Hepatocyte (in vitro differentiated cells): ENCODE results near the gene CCDC8. TPM values are rescaled to one million over a fixed set of nuclear protein-coding genes. Genes with fewer than 3 reads are reported as not detected.

Experiments
- DNase-seq: peaks from one replicate; pipeline ENCODE4 v3.0.0-alpha.2; 2016; ENCODE audit warnings: low spot score
- H2AFZ ChIP-seq: fragments of 200-600 bp; sonication (generic); 2 replicates; pipeline ENCODE4 v1.6.0; 2016; ENCODE audit warnings: antibody characterized with exemption, mild to moderate bottlenecking
- H3K27ac ChIP-seq: fragments of 200-600 bp; sonication (generic); 2 replicates; pipeline ENCODE4 v1.5.1; 2016; ENCODE audit warnings: mild to moderate bottlenecking
- H3K27me3 ChIP-seq: fragments of 200-600 bp; sonication (generic); 2 replicates; pipeline ENCODE4 v1.6.1; 2016
- H3K36me3 ChIP-seq: fragments of 200-600 bp; sonication (generic); replicated peaks from 2 replicates; pipeline ENCODE4 v1.5.1; 2016; ENCODE audit warnings: low read depth; ENCODE audit not compliant: insufficient read depth
- H3K4me1 ChIP-seq: fragments of 200-600 bp; sonication (generic); 2 replicates; pipeline ENCODE4 v1.5.1; 2016; ENCODE audit warnings: mild to moderate bottlenecking, moderate library complexity; ENCODE audit not compliant: insufficient read depth
- H3K4me2 ChIP-seq: fragments of 200-600 bp; sonication (generic); 2 replicates; pipeline ENCODE4 v1.6.0; 2016
- H3K4me3 ChIP-seq: fragments of 200-600 bp; sonication (generic); 2 replicates; pipeline ENCODE4 v1.5.1; 2016; ENCODE audit warnings: mild to moderate bottlenecking
- H3K79me2 ChIP-seq: fragments of 200-600 bp; sonication (generic); 2 replicates; pipeline ENCODE4 v1.6.0; 2017; ENCODE audit warnings: mild to moderate bottlenecking
- H3K9me2 ChIP-seq: fragments of 200-600 bp; sonication (generic); replicated peaks from 2 replicates; pipeline ENCODE4 v1.6.0; 2017; ENCODE audit warnings: mild to moderate bottlenecking; ENCODE audit not compliant: insufficient read depth
- H3K9me3 ChIP-seq: fragments of 200-600 bp; sonication (generic); 2 replicates; pipeline ENCODE4 v1.5.1; 2016; ENCODE audit warnings: low read depth, mild to moderate bottlenecking
- H4K20me1 ChIP-seq: fragments of 200-600 bp; sonication (generic); 2 replicates; pipeline ENCODE4 v1.6.0; 2016; ENCODE audit warnings: mild to moderate bottlenecking; ENCODE audit not compliant: insufficient read depth, poor library complexity, severe bottlenecking
- EZH2 ChIP-seq: fragments of 200-600 bp; sonication (generic); IDR thresholded peaks from 2 replicates; pipeline ENCODE4 v1.6.1; 2016; ENCODE audit warnings: antibody characterized with exemption, mild to moderate bottlenecking, borderline replicate concordance
- EZH2phosphoT487 ChIP-seq: fragments of 200-600 bp; sonication (generic); IDR thresholded peaks from one replicate; pipeline ENCODE4 v1.6.1; 2018; ENCODE audit warnings: antibody characterized with exemption, mild to moderate bottlenecking, low read depth, moderate library complexity; ENCODE audit not compliant: unreplicated experiment, severe bottlenecking
- WGBS: methylation state at CpG from one replicate; pipeline ENCODE4 v1.1.6; 2016; ENCODE audit warnings: low lambda C conversion rate; ENCODE audit errors: missing lambda C conversion rate; 5-methylcytosine and 5-hydroxymethylcytosine counted together
- polyA plus RNA-seq: library from polyadenylated mRNA; unstranded; fragments of >200 nt; fragmentation: Nextera tagmentation; extraction: Ambion mirVana; gene quantifications from 2 replicates; pipeline ENCODE4 v1.2.1, GENCODE V29; 2016
- total RNA-seq: library from RNA; depleted of rRNA; stranded (reverse); fragments of >200 nt; gene quantifications from 2 replicates; pipeline ENCODE4 v1.2.3, GENCODE V29; 2014
- TF ChIP-seq, protein P1 (sequence below): fragments of 200-600 bp; sonication (generic); IDR thresholded peaks from 2 replicates; pipeline ENCODE4 v1.5.1; 2016; ENCODE audit warnings: antibody characterized with exemption, mild to moderate bottlenecking; ENCODE audit not compliant: poor library complexity

CCDC8 gene
- total and polyA plus RNA-seq, 2 experiments from 2014 or later, result 51.7 to 55.9 TPM

DNA sequence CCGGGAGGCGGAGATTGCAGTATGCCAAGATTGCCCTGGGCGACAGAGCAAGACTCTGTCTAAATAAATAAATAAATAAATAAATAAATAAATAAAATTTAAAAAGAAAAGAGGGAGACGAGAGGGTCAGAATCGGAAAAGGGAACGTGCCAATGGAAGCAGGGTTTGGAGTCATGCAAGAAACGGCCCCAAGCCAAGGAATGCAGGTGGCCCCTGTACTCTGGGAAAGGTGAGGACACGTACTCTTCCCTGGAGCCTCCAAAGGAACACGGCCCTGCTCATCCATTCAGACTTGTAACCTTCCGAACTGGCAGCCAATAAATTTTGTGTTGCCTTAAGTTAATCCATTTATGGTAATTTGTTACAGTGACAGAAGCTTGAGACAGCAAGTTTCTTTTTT is 35.2 kb upstream of the CCDC8 start:
- Histone ChIP-seq H3K79me2 (no peaks in the 10 kb centered on the region), H3K27me3 (no peaks in the 10 kb centered on the region), H3K9me2 (no peaks in the 10 kb centered on the region), H3K4me2 (no peak overlapping the region), H3K4me3 (no peak overlapping the region), H3K4me1 (no peaks in the 10 kb centered on the region), H2AFZ (no peak overlapping the region), H3K9me3 (no peaks in the 10 kb centered on the region), H4K20me1 (no peaks in the 10 kb centered on the region), H3K36me3 (no peaks in the 10 kb centered on the region), H3K27ac (no peak overlapping the region)
- TF ChIP-seq EZH2 (no peak), EZH2phosphoT487 (no peak)
- TF ChIP-seq, protein P1, sequence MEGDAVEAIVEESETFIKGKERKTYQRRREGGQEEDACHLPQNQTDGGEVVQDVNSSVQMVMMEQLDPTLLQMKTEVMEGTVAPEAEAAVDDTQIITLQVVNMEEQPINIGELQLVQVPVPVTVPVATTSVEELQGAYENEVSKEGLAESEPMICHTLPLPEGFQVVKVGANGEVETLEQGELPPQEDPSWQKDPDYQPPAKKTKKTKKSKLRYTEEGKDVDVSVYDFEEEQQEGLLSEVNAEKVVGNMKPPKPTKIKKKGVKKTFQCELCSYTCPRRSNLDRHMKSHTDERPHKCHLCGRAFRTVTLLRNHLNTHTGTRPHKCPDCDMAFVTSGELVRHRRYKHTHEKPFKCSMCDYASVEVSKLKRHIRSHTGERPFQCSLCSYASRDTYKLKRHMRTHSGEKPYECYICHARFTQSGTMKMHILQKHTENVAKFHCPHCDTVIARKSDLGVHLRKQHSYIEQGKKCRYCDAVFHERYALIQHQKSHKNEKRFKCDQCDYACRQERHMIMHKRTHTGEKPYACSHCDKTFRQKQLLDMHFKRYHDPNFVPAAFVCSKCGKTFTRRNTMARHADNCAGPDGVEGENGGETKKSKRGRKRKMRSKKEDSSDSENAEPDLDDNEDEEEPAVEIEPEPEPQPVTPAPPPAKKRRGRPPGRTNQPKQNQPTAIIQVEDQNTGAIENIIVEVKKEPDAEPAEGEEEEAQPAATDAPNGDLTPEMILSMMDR, result no peak
- DNase-seq, result no peak
- 95% methylated on average over 10 of the region's 10 CpGs for WGBS

DNA sequence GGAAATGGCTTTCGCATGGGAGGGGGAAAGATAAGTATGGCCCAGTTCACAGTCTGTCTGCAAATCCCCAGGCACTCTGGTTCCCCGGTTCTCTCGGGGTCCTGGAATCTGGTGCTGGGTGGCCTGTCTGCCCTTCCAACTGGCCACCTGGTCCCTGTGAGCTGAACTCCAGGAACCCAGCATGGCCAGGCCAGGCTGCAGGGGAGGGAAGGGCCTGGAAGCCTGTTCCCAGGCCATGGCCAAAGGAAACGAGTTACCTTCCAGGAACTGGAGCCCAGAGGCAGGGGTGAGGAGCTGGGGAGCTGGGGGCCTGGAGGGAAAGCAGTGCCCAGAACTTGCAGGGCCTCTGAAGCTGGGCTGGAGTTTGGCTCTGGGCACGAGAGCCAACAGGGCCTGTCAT is 34.5 kb upstream of the CCDC8 start:
- Histone ChIP-seq H3K79me2 (no peaks in the 10 kb centered on the region), H2AFZ (no peak overlapping the region), H3K4me1 (peaks cover 1% of the 10 kb centered on the region), H3K4me2 (no peak overlapping the region), H3K36me3 (no peaks in the 10 kb centered on the region), H4K20me1 (no peaks in the 10 kb centered on the region), H3K27me3 (no peaks in the 10 kb centered on the region), H3K4me3 (no peak overlapping the region), H3K9me3 (no peaks in the 10 kb centered on the region), H3K9me2 (no peaks in the 10 kb centered on the region), H3K27ac (no peak overlapping the region)
- no peak for TF ChIP-seq EZH2phosphoT487
- no peak for TF ChIP-seq EZH2
- TF ChIP-seq, protein P1, result no peak
- no peak for DNase-seq
- 87% methylated on average over 5 of the region's 5 CpGs for WGBS

DNA sequence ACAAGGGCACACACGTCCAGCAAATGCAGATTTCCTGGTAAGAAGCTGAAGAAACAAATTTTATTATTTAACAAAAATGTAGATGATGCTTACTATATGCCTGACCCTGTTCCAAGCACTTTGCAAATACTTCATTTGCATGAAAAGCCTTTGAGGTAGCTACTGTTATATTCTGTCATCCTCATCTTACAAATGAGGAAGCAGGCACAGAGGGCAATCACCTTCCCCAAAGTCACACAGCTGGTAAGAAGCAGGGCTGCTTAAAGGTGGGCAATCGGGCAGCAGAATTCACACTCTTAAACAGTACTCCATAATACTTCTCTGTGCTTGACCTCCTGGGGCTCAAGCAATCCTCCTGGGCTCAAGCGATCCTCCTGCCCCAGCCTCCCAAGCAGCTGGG is 33.6 kb upstream of the CCDC8 start:
- no peaks in the 10 kb centered on the region for H4K20me1 ChIP-seq
- no peak overlapping the region for H2AFZ ChIP-seq
- peaks cover 6% of the 10 kb centered on the region for H3K4me1 ChIP-seq
- TF ChIP-seq, protein P1, result no peak
- TF ChIP-seq EZH2 (no peak), EZH2phosphoT487 (no peak)
- no peak overlapping the region for H3K4me3 ChIP-seq
- no peaks in the 10 kb centered on the region for H3K36me3 ChIP-seq
- H3K4me2 ChIP-seq, result no peak overlapping the region
- WGBS, result 49% methylated on average over 3 of the region's 3 CpGs
- no peak for DNase-seq
- no peaks in the 10 kb centered on the region for H3K9me3 ChIP-seq
- no peaks in the 10 kb centered on the region for H3K27me3 ChIP-seq
- H3K9me2 ChIP-seq, result no peaks in the 10 kb centered on the region
- no peaks in the 10 kb centered on the region for H3K79me2 ChIP-seq
- no peak overlapping the region for H3K27ac ChIP-seq

DNA sequence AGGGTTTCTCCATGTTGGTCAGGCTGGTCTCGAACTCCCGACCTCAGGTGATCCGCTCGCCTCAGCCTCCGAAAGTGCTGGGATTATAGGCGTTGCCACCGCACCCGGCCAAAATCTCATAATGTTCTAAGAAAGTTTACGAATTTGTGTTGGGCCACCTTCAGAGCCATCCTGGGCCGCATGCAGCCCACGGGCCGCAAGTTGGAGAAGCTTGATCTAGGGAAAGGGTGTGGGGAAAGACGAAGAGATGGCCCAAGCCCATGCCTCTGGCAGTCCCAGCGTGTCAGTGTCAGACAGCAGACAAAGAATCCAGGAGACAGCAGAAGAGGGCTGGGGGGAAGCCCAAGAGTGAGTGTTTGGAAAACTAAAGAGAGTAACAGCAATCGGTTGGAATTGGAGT is 32.7 kb upstream of the CCDC8 start:
- Histone ChIP-seq H3K4me1 (peaks cover 6% of the 10 kb centered on the region), H3K4me2 (no peak overlapping the region), H3K9me2 (no peaks in the 10 kb centered on the region), H3K36me3 (no peaks in the 10 kb centered on the region), H2AFZ (no peak overlapping the region), H3K27ac (no peak overlapping the region), H4K20me1 (no peaks in the 10 kb centered on the region), H3K4me3 (no peak overlapping the region), H3K27me3 (no peaks in the 10 kb centered on the region), H3K79me2 (no peaks in the 10 kb centered on the region), H3K9me3 (no peaks in the 10 kb centered on the region)
- no peak for DNase-seq
- WGBS, result 82% methylated on average over 15 of the region's 15 CpGs
- no peak for TF ChIP-seq EZH2
- TF ChIP-seq EZH2phosphoT487, result no peak
- TF ChIP-seq, protein P1, result no peak
